ENCODE measurements around the gene CCDC85B. TPM values are rescaled to one million over a fixed set of nuclear protein-coding genes. Genes with fewer than 3 reads are reported as not detected.
A peak's percentile ranks its signal among the peaks of the same experiment; 100 is the strongest.

The CCDC85B gene
- total and polyA plus RNA-seq, 2 of the 8 experiments (the other 6 are each of a cell fraction or from before 2014, with no cell fraction given) = 19.8 to 30.8 TPM

GRCh38 chr11:65870307-65870658, 20.2 kb upstream of the CCDC85B start:
- H2BK120ac ChIP-seq (replicated peaks; ENCODE audit: low read depth, low read length) = no peak overlapping the region
- H2BK20ac ChIP-seq (ENCODE audit: low read length) = no peak overlapping the region
- H3K18ac ChIP-seq (ENCODE audit: extremely low read depth, low read length) = no peak overlapping the region
- FAIRE-seq (no peak), DNase-seq (ENCODE audit: low read depth in 1 of 2, low spot score in 2 of 2) (no peak)
- H2BK5ac ChIP-seq (ENCODE audit: low read depth, low read length) = no peak overlapping the region
- no peak overlapping the region for H3K4ac ChIP-seq (replicated peaks; ENCODE audit: insufficient read length, low read depth, low read length)
- no peak overlapping the region for H3K14ac ChIP-seq (ENCODE audit: insufficient read length)
- no peak overlapping the region for H3K9ac ChIP-seq (replicated peaks in 1 of 4; ENCODE audit: extremely low read depth in 1 of 4, low read depth in 3 of 4, low read length in 3 of 4)
- no peak overlapping the region for H4K8ac ChIP-seq (ENCODE audit: extremely low read depth, insufficient read depth, low read length)
- H3K36me3 ChIP-seq (ENCODE audit: control insufficient read depth in 2 of 4, insufficient read depth in 4 of 4, low read length in 3 of 4) = peaks cover 0 to 3% (median 0%) of the 10 kb centered on the region in 4 experiments; a peak in 3 of 8 replicates
- H3K23me2 ChIP-seq (ENCODE audit: low read depth, low read length) = peaks cover 9% of the 10 kb centered on the region; the same call in 1 of the 2 replicates
- ChIA-PET CTCF (ENCODE audit: partially characterized antibody) (interaction anchor here (3.0 to 8.9 kb wide), 4 partner anchors 10 to 18 kb away, joined by 15 to 210 read pairs (median 78); partner anchors contain the start of genes CCDC85B, CFL1, CTSW and FIBP), POLR2A (ENCODE audit: partially characterized antibody) (interaction anchor here (38.3 to 39.7 kb wide), 2 partner anchors 5 to 14 kb away, joined by 1071 read pairs; partner anchors contain the start of genes CCDC85B, CFL1, CTSW and EFEMP2)
- H4K5ac ChIP-seq (ENCODE audit: insufficient read length, low read depth, low read length) = no peak overlapping the region
- H3K56ac ChIP-seq (replicated peaks; ENCODE audit: insufficient read length, low read depth, low read length) = no peak overlapping the region
- no peak overlapping the region for H2BK15ac ChIP-seq (ENCODE audit: low read length)
- 0 out of 2 replicates have a peak overlapping the region, but pooled peaks have one; percentile 27 for H2BK12ac ChIP-seq (ENCODE audit: low read depth, low read length)
- no peaks in the 10 kb centered on the region for H3K9me3 ChIP-seq (ENCODE audit: insufficient read depth in 2 of 2, low read depth in 1 of 2, low read length in 1 of 2)
- no peak for TF ChIP-seq GABPA (IDR thresholded peaks at IDR 0.05; ENCODE audit: borderline replicate concordance, insufficient read depth, low read length)
- TF ChIP-seq ASH2L (IDR thresholded peaks at IDR 0.05; ENCODE audit: low read length) = no peak
- TF ChIP-seq YY1 (IDR thresholded peaks at IDR 0.05; ENCODE audit: low read depth, low read length) = no peak
- H3K23ac ChIP-seq (ENCODE audit: insufficient read length) = no peak overlapping the region
- H3K27ac ChIP-seq (ENCODE audit: low read depth, low read length) = no peak overlapping the region
- H3K27me3 ChIP-seq (replicated peaks in 1 of 4; ENCODE audit: control insufficient read depth in 3 of 4, extremely low read depth in 1 of 4, insufficient read depth in 3 of 4, low read length in 3 of 4) = peaks cover 0 to 32% (median 15%) of the 10 kb centered on the region in 4 experiments; a peak in 4 of 7 replicates
- H2AFZ ChIP-seq (ENCODE audit: low read length) = no peak overlapping the region
- WGBS, 2 experiments (ENCODE audit: extremely low coverage in 1 of 2, insufficient coverage in 1 of 2, insufficient read length in 1 of 2, insufficient replicate concordance in 2 of 2, low coverage in 1 of 2, low lambda C conversion rate in 2 of 2, missing lambda C conversion rate in 1 of 2) = 93% methylated on average over 11 of the region's 11 CpGs; no CpG with 5 or more reads in 1 of the 2 experiments
- no peaks in the 10 kb centered on the region; the same call in 1 of the 2 replicates for H3K79me1 ChIP-seq (ENCODE audit: low read depth, low read length)
- no peak overlapping the region for H3K4me2 ChIP-seq (ENCODE audit: insufficient read depth in 1 of 2, low read depth in 2 of 2, low read length in 2 of 2)
- no peak overlapping the region for H3K4me3 ChIP-seq (ENCODE audit: extremely low read depth in 1 of 4, insufficient read depth in 2 of 4, low read depth in 3 of 4, low read length in 4 of 4)
- H4K20me1 ChIP-seq (replicated peaks in 1 of 2; ENCODE audit: control insufficient read depth in 1 of 2, insufficient read depth in 2 of 2, low read length in 2 of 2) = peaks cover 0 to 2% of the 10 kb centered on the region in 2 experiments
- no peaks in the 10 kb centered on the region for H3K79me2 ChIP-seq (ENCODE audit: control insufficient read depth in 1 of 2, insufficient read depth in 2 of 2, low read length in 2 of 2)
- no peak overlapping the region for H4K91ac ChIP-seq (replicated peaks; ENCODE audit: insufficient read length, low read length)
- H3K4me1 ChIP-seq (replicated peaks in 1 of 4; ENCODE audit: control insufficient read depth in 3 of 4, insufficient read depth in 4 of 4, low read length in 3 of 4) = peaks cover 0 to 10% (median 3%) of the 10 kb centered on the region in 4 experiments; a peak in 5 of 7 replicates
- H2AK5ac ChIP-seq (ENCODE audit: low read depth, low read length) = no peak overlapping the region

Measured in H1 (cell line).